GM10847 (cell line): ENCODE results near the gene NUP50.
A peak's percentile ranks its signal among the peaks of the same experiment; 100 is the strongest.

ENCODE experiments used
- POLR2A ChIP-seq: IDR thresholded peaks from 2 replicates; pipeline ENCODE4 v1.6.1; 2011; ENCODE audit not compliant: insufficient read length; ENCODE audit errors: extremely low read depth

The NUP50 gene, protein sequence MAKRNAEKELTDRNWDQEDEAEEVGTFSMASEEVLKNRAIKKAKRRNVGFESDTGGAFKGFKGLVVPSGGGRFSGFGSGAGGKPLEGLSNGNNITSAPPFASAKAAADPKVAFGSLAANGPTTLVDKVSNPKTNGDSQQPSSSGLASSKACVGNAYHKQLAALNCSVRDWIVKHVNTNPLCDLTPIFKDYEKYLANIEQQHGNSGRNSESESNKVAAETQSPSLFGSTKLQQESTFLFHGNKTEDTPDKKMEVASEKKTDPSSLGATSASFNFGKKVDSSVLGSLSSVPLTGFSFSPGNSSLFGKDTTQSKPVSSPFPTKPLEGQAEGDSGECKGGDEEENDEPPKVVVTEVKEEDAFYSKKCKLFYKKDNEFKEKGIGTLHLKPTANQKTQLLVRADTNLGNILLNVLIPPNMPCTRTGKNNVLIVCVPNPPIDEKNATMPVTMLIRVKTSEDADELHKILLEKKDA

DNA sequence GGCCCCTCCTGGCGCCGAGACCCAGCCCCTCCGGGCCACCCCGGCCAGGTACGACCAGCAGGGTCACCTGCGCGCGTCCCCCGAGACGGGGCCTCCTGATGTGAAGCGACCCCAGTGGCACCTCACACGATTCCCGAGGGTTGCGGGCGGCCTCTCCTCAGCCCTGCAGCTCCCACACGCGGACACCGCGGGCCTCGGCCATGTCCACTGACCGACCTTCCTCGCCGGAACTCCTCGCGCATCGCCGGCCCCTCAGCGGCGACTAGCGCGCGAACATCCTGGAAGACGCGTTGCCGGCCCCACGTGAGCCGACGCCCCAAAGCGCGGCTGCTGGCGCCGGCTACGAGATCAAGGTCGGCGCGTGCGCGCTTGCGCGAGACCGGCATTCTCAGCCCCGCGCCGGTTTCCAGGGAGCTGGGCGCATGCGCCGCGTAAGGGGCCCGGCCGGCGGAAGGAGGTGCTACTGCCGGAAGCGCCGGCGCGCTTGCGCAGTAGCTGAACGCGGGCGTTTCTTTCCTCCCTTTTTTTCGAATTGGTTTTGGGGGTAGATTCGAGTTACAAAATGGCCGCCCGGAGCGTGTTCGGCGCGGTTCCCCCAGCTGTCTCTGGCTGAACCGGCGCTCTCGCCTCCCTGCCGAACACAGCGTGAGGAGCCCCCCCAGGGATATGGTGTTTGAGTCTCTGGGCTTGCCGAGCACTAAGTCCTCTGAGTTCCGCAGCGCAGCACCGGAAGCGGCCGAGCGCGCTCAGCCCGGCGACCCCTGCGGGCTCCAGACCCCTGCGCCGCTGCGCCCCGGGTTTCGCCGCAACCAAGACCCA, at the start of gene NUP50:
NUP50 (plus strand) TSS at position 475 of the 819 bp plus-strand sequence. CDS start 4,253 bp downstream, outside the sequence.
- peak; percentile 81 for TF ChIP-seq POLR2A

- TF ChIP-seq POLR2A = no peak
These were observed 43.3 kb upstream of the NUP50 start for GRCh38 chr22:45120440-45120839.

DNA sequence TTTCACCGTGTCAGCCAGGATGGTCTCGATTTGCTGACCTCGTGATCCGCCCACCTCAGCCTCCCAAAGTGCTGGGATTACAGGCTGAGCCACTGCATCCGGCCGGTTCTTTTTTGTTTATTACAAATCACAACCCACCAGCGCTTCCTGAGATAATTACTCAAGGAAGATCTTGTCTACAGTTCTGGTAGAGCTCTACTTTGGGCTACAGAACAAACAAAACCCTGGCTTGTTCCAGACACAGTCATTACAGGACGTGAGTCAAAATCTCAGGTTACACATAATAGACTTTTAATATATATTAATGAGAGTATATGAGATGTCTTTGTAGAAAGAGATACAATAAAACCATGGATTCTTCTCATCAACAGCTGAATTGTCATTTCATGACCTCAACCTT, 42.8 kb upstream of the NUP50 start:
- no peak for TF ChIP-seq POLR2A

GRCh38 chr22:45124176-45124847, 39.4 kb upstream of the NUP50 start:
- no peak for TF ChIP-seq POLR2A

- no peak for TF ChIP-seq POLR2A
These were observed 38.5 kb upstream of the NUP50 start for GRCh38 chr22:45125188-45125587.

DNA sequence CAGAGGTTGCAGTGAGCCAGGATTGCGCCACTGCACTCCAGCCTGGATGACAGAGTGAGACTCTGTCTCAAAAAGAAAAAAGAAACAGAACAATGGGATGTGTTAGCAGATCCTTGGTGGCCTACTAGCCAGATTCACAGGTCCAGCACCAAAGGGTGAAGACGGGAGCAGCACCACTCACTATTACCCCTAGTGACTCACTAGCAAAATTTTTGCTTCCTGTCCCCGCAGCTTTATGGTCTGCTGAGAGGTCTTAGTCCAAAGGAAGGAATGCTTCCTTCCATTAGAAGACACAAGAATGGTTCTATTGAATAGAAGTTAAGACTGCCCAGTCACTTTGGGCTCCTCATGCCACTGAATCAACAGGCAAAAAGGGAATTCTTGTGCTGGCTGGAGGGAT, 35.9 kb upstream of the NUP50 start:
- TF ChIP-seq POLR2A = no peak

DNA sequence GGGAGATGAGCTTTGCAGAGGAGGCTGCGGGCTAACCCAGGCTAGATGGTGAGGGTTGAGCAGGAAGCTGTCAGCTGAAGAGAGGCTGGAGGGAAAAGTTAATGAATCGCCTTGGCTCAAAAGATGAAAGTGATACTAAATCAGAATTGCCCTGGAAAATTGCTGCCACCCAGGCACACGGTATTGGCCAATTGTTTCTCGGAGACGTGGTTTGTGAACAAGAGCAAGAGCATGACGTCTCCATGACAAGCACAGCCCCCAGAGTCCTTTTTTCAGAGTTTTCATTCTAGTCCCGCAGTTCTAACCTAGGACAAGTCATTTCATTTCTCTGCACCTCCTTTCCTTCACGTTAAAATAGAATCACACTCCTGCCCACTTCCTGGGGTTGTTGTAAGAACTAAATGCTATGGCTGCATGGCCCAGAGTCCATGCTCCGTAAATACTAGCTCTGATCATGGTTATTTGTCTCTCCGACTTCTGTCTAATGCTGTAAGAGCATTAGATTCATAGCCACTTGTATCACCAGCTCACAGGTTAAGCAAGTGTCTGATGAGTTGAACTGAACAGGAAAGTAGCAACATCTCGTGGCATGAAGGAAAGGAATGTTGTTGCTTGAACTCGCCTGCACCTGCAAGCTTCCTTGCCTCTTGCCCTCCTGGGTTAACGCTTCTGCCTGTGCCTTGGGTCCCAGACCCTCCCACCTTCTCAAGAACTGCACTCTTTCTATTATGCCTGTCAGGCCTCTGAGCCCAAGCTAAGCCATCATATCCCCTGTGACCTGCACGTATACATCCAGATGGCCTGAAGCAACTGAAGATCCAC, 33.8 kb upstream of the NUP50 start:
- TF ChIP-seq POLR2A = no peak

DNA sequence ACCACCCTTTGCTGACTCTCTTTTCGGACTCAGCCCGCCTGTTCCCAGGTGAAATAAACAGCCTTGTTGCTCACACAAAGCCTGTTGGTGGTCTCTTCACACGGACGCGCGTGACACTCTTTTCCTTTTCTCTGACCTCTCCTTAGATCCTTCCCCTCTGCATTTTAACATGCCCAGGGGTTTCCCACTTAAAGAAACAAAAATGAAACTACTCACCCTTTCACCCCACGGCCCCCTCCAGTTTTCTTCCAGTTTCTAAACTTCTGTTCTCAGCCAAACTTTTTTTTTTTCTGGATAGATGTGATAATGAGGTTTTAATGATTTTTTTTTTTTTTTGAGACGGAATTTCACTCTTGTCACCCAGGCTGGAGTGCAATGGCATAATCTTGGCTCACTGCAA, 32.8 kb upstream of the NUP50 start:
- no peak for TF ChIP-seq POLR2A

GRCh38 chr22:45131749-45132148, 32.0 kb upstream of the NUP50 start:
- TF ChIP-seq POLR2A = no peak

DNA sequence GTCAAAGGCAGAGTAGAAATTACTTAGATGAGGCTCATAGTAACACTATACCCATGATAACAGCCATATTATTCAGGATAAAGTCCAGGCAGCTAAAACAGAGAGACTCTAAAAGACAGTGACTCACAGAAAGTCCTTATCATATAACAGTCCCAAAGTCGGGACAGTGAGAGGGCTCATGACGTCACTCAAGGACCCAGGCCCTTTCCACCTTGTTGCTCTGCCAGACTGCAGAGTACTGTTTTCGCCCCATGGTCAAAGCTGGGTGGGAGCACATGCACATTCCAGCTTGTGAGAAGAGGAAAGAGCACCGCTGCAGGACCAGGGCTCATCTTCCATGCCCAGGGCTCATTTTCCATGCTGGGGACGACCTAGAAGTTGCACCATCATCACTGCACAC, 29.4 kb upstream of the NUP50 start:
- no peak for TF ChIP-seq POLR2A

- TF ChIP-seq POLR2A = no peak
These were observed 27.1 kb upstream of the NUP50 start for GRCh38 chr22:45136594-45136993.

DNA sequence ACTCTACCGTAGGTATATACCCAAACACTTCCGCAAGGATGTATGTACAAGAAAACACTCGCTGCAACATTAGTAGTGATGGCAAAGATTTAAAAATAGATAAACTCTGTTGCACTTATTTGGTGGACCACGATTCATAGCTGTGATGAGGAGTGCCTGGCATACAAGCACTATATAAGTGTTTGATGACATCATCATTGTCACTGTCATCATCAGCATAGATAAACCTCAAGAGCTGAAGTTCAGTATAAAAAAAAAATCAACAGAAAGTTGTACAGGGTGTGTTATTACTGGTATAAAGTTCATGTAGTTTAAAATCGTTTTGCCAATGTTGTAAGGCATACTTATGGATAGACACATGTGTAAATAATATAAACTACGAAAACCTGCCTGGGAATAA, 24.0 kb upstream of the NUP50 start:
- TF ChIP-seq POLR2A = no peak

- no peak for TF ChIP-seq POLR2A
These were observed 21.3 kb upstream of the NUP50 start for GRCh38 chr22:45142376-45142775.

- no peak for TF ChIP-seq POLR2A
These were observed 18.8 kb upstream of the NUP50 start for GRCh38 chr22:45144916-45145315.

DNA sequence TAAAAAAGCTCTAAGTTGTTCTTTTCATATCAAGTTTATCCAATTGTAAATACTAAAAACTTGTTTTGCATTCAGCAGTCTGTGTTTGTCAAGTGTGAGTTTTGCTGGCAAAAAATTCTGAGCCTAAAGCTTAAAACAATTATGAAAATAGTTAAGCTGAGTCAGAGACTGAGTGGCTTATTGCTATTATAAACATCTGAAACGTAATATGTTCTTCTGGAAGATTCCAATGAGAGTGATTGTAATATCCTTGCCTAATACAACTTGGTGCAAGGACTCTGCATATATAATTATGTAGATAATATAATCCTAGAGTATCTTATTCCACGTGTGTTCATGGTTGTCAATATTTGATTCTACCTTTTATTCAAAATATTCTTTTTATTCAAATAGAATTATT, 14.1 kb upstream of the NUP50 start:
- TF ChIP-seq POLR2A = no peak
